ENCODE results near the gene DTX3.

Gene DTX3

GRCh38 chr12:57611827-57612710, 7.4 kb downstream of the DTX3 start:
- Histone ChIP-seq H3K27ac (no peak overlapping the region), H3K4me3 (ENCODE audit: low read depth, low read length) (peak overlapping the region; percentile 65), H3K36me3 (replicated peaks) (no peaks in the 10 kb centered on the region), H3K27me3 (replicated peaks) (no peaks in the 10 kb centered on the region)
- in situ Hi-C loops (cut with HindIII; ENCODE audit: low pct_ligation_motif_present, low sequenced_read_pairs) = no loop called here
- TF ChIP-seq, protein P1, sequence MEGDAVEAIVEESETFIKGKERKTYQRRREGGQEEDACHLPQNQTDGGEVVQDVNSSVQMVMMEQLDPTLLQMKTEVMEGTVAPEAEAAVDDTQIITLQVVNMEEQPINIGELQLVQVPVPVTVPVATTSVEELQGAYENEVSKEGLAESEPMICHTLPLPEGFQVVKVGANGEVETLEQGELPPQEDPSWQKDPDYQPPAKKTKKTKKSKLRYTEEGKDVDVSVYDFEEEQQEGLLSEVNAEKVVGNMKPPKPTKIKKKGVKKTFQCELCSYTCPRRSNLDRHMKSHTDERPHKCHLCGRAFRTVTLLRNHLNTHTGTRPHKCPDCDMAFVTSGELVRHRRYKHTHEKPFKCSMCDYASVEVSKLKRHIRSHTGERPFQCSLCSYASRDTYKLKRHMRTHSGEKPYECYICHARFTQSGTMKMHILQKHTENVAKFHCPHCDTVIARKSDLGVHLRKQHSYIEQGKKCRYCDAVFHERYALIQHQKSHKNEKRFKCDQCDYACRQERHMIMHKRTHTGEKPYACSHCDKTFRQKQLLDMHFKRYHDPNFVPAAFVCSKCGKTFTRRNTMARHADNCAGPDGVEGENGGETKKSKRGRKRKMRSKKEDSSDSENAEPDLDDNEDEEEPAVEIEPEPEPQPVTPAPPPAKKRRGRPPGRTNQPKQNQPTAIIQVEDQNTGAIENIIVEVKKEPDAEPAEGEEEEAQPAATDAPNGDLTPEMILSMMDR (IDR thresholded peaks at IDR 0.05; ENCODE audit: low read depth, low read length, missing control alignments) = no peak
- no peak for DNase-seq

DNA sequence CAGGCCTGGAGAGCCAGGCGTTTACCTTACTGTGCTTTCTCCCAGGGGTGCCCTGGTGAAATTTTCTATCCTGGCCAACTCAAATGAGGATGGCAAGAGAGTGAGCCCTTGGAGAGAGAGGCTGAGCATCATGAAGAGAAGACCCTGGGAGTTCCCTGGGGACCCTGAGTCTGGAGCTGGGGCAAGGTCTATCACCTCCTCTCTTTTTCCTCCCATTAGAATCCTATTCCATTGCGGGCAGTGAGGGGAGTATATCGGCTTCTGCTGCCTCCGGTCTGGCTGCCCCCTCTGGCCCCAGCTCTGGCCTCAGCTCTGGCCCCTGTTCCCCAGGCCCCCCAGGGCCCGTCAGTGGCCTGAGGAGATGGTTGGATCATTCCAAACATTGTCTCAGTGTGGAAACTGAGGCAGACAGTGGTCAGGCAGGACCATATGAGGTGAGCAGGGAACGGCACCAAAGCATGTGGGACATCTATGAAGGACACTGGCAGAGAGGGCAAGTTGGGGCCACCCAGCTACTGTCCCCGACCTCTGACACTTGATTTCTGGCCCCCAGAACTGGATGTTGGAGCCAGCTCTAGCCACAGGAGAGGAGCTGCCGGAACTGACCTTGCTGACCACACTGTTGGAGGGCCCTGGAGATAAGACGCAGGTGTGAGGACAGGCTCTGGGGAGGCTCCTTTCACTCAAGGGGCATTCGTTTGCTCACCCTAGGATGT, 8.2 kb downstream of the DTX3 start:
- TF ChIP-seq, protein P1 (IDR thresholded peaks at IDR 0.05; ENCODE audit: low read depth, low read length, missing control alignments) = no peak
- Histone ChIP-seq H3K27me3 (replicated peaks) (no peaks in the 10 kb centered on the region), H3K4me3 (ENCODE audit: low read depth, low read length) (no peak overlapping the region), H3K27ac (no peak overlapping the region), H3K36me3 (replicated peaks) (no peaks in the 10 kb centered on the region)
- DNase-seq = no peak
- in situ Hi-C loops (cut with HindIII; ENCODE audit: low pct_ligation_motif_present, low sequenced_read_pairs) = no loop called here

DNA sequence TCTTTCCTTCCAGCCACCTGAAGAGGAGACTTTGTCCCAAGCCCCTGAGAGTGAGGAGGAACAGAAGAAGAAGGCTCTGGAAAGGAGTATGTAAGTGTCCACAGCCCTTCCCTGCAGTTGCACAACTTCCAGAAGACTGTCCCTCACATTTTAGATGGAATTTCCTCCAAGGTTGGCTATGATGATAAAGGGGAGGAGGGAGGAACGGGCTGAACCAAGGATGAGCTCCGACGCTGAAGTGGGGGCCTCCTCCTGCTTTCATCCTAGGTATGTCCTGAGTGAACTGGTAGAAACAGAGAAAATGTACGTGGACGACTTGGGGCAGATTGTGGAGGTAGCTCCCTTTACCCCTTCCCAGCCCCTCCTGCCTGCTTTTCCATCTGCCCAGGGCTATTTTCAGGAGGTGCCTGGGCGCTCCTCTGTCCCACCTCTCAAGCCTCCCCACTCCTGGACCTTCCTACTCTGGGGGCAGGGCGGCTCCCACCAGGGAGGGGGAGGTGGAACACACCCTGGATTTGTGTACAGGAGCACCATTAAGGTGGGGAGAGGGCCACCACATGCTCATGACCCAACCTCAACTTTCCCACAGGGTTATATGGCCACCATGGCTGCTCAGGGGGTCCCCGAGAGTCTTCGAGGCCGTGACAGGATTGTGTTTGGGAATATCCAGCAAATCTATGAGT, 8.9 kb downstream of the DTX3 start:
- H3K27ac ChIP-seq = no peak overlapping the region
- H3K4me3 ChIP-seq (ENCODE audit: low read depth, low read length) = no peak overlapping the region
- DNase-seq = no peak
- no peaks in the 10 kb centered on the region for H3K27me3 ChIP-seq (replicated peaks)
- H3K36me3 ChIP-seq (replicated peaks) = no peaks in the 10 kb centered on the region
- TF ChIP-seq, protein P1 (IDR thresholded peaks at IDR 0.05; ENCODE audit: low read depth, low read length, missing control alignments) = no peak
- in situ Hi-C loops (cut with HindIII; ENCODE audit: low pct_ligation_motif_present, low sequenced_read_pairs) = no loop called here

GRCh38 chr12:57614178-57614947, 9.7 kb downstream of the DTX3 start:
- TF ChIP-seq, protein P1 (IDR thresholded peaks at IDR 0.05; ENCODE audit: low read depth, low read length, missing control alignments) = no peak
- Histone ChIP-seq H3K27ac (no peak overlapping the region), H3K27me3 (replicated peaks) (peaks cover 2% of the 10 kb centered on the region), H3K36me3 (replicated peaks) (no peaks in the 10 kb centered on the region), H3K4me3 (ENCODE audit: low read depth, low read length) (no peak overlapping the region)
- no peak for DNase-seq
- in situ Hi-C loops (cut with HindIII; ENCODE audit: low pct_ligation_motif_present, low sequenced_read_pairs) = no loop called here

DNA sequence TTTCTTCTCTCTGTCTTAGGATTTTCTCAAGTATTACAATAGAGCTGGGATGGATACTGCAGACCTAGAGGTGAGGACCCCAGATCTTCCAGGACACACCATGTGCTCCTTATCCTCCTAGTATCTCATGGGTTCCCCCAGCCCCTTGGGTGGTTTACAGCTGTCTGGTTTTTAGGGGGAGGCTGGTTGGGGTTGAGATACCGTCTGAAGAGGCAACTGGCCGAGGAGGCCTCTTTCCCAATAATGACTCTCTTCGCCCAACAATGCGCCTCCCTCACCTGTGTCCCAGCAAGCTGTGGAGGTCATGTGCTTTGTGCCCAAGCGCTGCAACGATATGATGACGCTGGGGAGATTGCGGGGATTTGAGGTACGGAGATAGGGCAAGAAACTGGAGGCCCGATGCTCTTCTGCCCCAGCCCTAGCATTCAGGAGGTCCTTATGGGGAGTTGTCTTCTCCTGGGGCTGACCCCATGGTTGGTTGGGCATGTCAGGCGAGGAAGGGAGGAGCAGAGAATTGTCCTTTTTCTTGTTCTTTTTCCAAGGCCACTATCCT, 10.4 kb downstream of the DTX3 start:
- in situ Hi-C loops (cut with HindIII; ENCODE audit: low pct_ligation_motif_present, low sequenced_read_pairs) = no loop called here
- Histone ChIP-seq H3K27me3 (replicated peaks) (peaks cover 7% of the 10 kb centered on the region), H3K4me3 (ENCODE audit: low read depth, low read length) (no peak overlapping the region), H3K36me3 (replicated peaks) (no peaks in the 10 kb centered on the region), H3K27ac (no peak overlapping the region)
- DNase-seq = no peak
- TF ChIP-seq, protein P1 (IDR thresholded peaks at IDR 0.05; ENCODE audit: low read depth, low read length, missing control alignments) = no peak

Data from brain microvascular endothelial cell (primary cell).